Stimulated activated CD8-positive, alpha-beta memory T cell treated with anti-CD3 and anti-CD28 coated beads, Interleukin-4, amount 100 ng/mL, for 24 hours (primary cell): ENCODE measurements around the gene TNFSF12.

Experiments
- DNase-seq: peaks from one replicate; pipeline ENCODE4 v3.0.0-alpha.2; 2020; ENCODE audit warnings: low read depth

TNFSF12 gene

DNA sequence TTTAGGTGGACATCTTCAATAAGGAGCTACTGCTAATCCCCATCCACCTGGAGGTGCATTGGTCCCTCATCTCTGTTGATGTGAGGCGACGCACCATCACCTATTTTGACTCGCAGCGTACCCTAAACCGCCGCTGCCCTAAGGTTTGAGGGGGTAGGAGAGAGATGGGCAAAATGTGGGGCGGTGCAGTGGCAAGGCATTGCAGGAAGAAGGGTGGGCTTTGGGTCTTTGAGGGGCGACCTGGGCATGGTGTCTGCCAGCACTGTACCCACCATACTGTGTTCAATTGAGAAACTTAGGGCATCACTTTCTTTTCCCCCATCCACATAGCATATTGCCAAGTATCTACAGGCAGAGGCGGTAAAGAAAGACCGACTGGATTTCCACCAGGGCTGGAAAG lies 21.5 kb downstream of the TNFSF12 start:
- DNase-seq, result no peak

- DNase-seq, result no peak
These were observed 23.4 kb downstream of the TNFSF12 start for GRCh38 chr17:7572338-7572587.

- peak; percentile 99 for DNase-seq
These were observed 23.9 kb downstream of the TNFSF12 start for GRCh38 chr17:7572588-7573323.

GRCh38 chr17:7573324-7574080 lies 24.6 kb downstream of the TNFSF12 start:
- peak; percentile 86 for DNase-seq

- no peak for DNase-seq
These were observed 25.5 kb downstream of the TNFSF12 start for GRCh38 chr17:7574176-7574953.

- no peak for DNase-seq
These were observed 26.6 kb downstream of the TNFSF12 start for GRCh38 chr17:7575481-7575883.

GRCh38 chr17:7575959-7576358 lies 27.1 kb downstream of the TNFSF12 start:
- no peak for DNase-seq

DNA sequence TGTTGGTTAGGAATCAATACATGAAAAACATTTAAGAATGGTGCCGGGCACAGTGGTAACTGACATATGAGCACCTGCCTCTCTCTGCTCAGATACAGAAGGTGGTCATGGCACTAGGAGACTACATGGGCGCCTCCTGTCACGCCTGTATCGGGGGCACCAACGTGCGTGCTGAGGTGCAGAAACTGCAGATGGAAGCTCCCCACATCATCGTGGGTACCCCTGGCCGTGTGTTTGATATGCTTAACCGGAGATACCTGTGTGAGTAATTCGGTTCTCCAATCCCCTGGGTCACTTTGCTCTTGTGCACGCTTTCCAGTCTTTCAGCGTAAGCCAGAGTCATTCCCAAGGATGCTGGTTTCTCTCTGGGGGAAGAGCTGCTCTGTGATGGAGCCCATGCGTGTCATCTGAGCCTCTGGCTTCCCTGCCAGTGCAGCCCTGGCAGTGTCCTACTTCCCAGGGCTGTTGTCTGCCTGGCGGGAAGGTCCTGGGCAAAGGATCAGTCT lies 27.6 kb downstream of the TNFSF12 start:
- no peak for DNase-seq

DNA sequence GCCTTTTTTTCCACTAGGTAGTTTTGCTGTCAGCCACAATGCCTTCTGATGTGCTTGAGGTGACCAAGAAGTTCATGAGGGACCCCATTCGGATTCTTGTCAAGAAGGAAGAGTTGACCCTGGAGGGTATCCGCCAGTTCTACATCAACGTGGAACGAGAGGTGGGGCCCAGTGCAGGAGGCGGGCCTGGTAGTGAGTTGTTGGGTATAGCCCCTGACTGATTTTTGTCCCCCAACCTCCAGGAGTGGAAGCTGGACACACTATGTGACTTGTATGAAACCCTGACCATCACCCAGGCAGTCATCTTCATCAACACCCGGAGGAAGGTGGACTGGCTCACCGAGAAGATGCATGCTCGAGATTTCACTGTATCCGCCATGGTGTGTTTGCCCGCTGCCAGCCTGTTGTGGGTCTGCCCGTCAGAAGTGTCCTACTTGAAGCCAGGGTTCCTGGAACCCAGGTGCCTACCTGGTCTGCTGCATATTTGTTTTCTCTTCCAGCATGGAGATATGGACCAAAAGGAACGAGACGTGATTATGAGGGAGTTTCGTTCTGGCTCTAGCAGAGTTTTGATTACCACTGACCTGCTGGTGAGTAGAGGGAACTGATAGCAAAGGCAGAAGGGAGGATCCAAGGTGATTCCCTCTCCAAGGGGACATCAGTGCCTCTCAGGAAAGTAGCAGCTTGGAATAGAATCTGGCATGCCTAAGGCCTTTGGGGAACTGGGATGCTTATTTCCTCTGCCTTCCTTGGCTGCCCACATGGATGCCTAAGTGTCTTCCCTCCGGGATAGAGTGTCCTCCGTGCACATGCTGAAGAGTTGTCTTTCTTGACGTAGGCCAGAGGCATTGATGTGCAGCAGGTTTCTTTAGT lies 28.7 kb downstream of the TNFSF12 start:
- DNase-seq, result no peak

- DNase-seq, result peak; percentile 60
These were observed 30.4 kb downstream of the TNFSF12 start, which contains the start of gene CD68 for GRCh38 chr17:7579001-7579833. TSS of gene CD68 (plus strand) at chr17:7579638. CDS start at chr17:7579678, 40 bp downstream.

DNA sequence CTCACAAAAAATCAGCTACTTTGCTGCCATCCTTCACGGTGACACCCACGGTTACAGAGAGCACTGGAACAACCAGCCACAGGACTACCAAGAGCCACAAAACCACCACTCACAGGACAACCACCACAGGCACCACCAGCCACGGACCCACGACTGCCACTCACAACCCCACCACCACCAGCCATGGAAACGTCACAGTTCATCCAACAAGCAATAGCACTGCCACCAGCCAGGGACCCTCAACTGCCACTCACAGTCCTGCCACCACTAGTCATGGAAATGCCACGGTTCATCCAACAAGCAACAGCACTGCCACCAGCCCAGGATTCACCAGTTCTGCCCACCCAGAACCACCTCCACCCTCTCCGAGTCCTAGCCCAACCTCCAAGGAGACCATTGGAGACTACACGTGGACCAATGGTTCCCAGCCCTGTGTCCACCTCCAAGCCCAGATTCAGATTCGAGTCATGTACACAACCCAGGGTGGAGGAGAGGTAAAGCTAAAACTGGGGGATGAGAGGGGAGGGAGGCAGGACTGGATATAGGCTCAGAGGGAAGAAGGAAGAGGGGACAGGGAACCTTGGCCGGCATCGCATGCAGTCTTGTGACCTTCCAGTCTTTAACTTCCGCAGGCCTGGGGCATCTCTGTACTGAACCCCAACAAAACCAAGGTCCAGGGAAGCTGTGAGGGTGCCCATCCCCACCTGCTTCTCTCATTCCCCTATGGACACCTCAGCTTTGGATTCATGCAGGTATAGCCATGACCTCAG lies 31.2 kb downstream of the TNFSF12 start:
- no peak for DNase-seq

GRCh38 chr17:7580604-7581575 lies 32.0 kb downstream of the TNFSF12 start:
- DNase-seq, result no peak

- DNase-seq, result no peak
These were observed 33.8 kb downstream of the TNFSF12 start for GRCh38 chr17:7582396-7583252.

GRCh38 chr17:7583253-7584109 lies 34.6 kb downstream of the TNFSF12 start, which contains the start of gene MPDU1:
TSS of gene MPDU1 (plus strand) at chr17:7583852. CDS start at chr17:7583863, 11 bp downstream.
- DNase-seq, result peak; percentile 93

DNA sequence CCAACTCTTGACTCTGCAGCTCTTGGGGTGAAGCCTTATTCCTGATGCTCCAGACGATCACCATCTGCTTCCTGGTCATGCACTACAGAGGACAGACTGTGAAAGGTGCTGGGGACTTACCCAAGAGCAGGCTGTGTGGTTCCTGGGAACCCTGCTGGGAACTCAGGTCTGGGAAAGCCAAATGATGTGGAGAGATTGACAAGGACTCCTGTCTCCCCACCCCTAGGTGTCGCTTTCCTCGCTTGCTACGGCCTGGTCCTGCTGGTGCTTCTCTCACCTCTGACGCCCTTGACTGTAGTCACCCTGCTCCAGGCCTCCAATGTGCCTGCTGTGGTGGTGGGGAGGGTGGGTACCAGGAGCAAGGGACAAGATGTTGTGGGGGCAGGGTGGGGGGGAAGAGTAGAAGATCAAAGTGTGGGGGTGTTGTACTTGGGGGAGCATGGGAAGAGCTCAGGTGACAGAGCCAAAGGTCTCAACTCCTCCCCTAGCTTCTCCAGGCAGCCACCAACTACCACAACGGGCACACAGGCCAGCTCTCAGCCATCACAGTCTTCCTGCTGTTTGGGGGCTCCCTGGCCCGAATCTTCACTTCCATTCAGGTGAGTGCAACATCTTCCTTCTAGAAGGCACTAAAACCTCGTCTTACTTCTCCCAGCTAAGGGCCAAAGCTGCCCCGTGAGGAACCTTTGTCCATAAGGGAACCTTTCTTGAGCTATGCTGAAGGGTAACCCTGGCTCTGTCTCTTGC lies 38.0 kb downstream of the TNFSF12 start:
- DNase-seq, result no peak
